Stimulated activated CD8-positive, alpha-beta memory T cell treated with anti-CD3 and anti-CD28 coated beads, Interleukin-4, amount 100 ng/mL, for 24 hours (primary cell): ENCODE results near the gene PRKCE.
"Not testable (repeated sequence)": the region's sequence is repeated elsewhere in the genome, so short reads cannot be mapped to it uniquely, and the experiment has no call there.

Experiments
- DNase-seq: peaks from one replicate; pipeline ENCODE4 v3.0.0-alpha.2; 2020; ENCODE audit warnings: low read depth

PRKCE gene

DNA sequence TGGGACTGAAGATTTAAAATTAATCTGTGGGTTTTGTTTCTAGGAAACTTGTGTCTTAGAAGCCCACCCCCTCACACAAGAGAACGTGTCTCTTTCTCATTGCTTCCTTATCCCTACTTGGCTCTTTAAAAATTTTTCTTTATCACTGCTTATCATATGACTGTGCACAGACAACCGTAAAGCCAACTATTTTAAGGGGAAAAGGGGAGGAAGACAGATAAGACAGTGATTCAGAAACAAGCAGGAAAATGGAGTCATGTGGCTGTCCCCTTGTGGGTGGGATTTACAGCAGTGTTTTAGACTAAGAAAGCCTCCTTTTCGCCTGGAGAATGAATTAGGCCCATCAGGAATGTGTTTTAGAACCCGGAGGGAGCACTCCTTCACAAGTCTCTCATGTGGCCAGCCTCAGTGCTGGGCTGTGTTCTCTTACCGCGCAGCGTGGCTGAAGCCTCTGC lies 17.6 kb downstream of the PRKCE start:
- DNase-seq, result no peak

DNA sequence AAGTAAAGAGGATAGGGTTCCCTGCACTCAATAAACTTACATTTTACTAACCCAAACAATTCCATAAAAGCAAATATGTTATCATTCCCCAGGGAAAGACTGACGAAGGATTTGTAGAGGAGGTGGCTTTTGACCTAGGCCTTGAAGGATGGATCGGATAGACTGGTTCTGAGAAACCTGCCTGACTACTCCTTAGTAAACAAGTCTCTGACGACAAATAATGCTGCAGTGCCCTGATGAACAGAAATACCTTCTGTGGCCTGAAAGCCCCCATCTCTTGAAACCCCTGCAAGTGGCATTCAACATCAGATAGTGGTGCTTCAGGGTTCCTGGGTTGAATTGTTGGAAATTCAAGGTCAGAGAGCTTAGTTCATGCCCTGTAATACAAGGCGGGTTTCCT lies 19.2 kb downstream of the PRKCE start:
- no peak for DNase-seq

- no peak for DNase-seq
Measured at GRCh38 chr2:45672138-45672537, 20.7 kb downstream of the PRKCE start.

- DNase-seq, result no peak
Measured at GRCh38 chr2:45674035-45674816, 22.8 kb downstream of the PRKCE start.

GRCh38 chr2:45675263-45675812 lies 23.9 kb downstream of the PRKCE start:
- no peak for DNase-seq

DNA sequence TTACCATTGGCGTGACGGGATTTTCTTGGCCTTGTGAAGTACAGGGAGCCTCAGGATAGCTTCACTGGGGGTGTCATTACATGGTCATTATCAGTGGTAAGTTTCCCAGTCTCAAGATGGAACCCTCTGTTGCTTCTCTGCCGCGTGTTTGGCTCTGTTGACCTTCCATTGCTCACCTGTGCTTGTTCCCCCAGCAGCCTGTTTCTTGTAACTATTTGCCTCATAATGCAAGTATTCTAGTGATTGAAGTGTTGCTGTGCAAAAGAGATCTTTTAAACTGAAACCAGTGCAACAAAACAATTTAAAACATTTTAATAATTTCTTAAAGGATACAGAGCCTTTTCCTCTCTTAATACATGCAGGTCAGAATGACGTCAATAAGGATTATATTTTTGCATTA lies 24.6 kb downstream of the PRKCE start:
- no peak for DNase-seq

DNA sequence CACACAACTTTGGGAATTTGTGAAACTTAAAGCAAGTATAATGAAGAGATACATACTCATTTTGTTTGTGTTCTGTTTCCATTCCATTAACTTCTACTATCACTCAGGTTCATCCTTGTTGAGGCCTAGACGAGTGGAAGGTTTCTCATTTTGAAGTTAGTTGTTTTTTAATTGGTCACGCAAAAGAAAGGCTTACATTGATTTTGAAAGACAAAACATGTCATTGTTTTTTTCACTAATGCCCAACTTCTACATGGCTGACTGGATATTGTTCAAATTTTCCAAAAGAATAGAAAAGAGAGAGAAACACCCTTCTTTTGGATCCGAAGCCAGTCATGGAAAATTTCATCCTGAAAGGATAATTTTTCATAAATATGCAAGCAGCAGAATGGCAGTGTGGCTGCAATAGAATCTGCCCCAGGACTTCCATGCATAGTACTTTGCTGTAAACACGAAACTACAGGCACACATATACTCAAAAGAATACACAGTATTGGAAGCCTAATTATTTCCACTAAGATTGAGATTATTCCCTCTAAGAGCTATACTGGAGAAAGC lies 27.4 kb downstream of the PRKCE start:
- DNase-seq, result no peak

GRCh38 chr2:45680351-45680967 lies 29.0 kb downstream of the PRKCE start:
- no peak for DNase-seq

DNA sequence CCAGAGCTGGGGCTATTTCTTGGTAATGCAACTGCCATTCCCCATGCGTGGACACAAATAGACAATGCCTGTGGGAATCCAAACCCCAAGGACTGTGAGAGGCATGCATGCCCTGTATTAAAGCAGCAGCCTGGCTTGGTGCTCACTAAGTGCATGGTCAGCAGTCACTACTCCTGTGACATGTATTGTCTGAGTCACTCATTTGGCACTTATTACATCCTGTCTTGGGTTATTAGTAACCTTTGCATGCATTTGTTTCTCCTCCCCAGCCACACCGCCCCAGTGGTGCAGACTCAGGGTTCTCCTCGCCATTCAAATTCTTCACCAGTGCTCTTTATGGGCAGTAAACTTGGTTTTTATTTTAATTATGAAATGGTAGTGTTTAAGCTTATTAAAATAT lies 30.2 kb downstream of the PRKCE start:
- DNase-seq, result no peak

DNA sequence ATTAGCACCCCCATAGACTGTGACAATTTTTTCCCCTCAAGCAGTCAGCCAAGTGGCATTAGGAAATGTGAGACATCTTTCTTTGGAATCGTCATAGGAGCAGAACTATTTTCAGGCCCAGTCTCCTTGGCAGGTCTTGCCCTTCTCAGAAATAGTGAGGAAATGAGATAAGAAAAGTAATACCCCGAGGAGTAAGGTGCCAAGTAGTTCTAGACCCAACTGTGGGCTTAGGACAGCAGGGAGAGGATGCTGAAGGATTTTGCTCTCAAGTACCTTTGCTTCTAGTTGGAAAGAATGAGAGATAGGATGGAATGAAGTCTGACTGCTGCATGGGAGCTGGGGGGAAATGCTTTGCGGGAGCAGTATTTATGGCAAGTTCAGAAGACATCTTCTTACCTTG lies 31.8 kb downstream of the PRKCE start:
- DNase-seq, result no peak

- DNase-seq, result no peak
Measured at GRCh38 chr2:45684756-45685155, 33.3 kb downstream of the PRKCE start.

DNA sequence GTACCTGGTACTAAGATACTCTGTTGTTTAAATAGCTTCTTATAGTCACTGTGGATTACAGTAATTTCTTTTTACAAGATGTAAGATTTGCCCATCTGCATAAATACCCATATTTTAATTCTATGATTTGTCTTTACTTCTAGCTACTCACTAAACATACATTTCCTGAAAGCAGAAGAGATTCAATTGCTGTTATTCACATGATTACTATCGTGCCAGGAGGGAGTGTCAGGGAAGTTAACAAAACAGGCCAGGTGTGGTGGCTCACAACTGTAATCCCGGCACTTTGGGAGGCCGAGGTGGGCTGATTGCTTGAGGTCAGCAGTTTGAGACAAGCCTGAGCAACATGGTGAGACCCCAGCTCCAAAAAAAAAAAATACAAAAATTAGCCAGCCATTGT lies 33.8 kb downstream of the PRKCE start:
- no peak for DNase-seq

GRCh38 chr2:45687964-45688363 lies 36.5 kb downstream of the PRKCE start:
- DNase-seq, result no peak

DNA sequence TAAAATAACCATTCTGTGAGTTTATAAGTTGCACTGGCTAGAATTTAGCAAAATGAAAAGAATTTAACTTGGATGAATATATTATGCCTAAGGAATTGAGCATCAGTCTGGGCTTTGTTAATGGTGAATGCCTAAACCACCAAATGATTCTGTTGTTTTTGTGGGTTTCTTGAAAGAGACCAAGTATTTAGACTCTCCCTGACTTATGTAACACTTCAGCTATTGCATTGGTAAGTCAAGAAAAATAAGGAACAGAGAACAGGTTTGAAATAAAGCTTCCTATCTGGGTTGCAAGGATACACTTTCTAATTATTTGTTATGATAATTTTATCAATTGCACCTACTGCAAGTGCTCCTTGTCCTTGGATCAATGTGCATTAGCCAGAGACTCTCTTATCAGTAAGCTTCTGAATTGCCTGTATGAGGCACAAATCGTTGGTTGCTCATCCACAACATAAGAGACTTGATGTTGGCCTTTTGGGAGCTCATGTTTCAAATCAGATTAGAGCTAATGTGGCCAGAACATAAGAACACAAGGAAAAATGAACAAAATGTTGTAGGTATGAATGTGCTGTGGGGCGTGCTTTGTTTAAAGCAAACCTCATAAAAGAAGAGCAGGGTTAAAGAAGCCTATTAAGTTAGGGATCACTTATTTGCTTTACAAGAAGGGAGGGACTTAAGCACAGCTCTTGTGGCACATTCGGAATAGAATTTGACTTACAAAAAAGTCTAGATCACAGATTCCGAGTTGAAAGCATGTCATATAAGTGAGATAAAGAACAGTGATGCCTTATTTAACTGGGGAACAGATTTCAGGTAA lies 37.2 kb downstream of the PRKCE start:
- no peak for DNase-seq

DNA sequence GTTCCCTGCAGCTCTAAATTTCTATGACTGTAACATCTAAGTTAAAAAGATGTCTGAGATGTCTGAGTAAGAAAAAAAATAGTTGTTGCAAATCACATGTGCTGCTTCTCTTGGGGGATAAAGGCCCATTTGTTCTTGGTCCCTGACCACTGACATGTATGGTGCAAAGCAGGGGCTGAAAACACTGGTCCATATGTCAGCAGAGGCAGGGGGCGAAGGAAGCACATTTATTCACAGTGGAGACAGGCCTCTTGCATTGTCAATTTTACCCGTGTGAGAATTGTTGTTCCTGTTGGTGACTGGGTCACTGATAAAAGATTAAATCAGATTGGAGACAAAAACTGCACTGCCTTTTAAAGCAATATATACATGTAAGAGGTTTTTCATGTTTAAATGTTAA lies 38.8 kb downstream of the PRKCE start:
- no peak for DNase-seq

DNA sequence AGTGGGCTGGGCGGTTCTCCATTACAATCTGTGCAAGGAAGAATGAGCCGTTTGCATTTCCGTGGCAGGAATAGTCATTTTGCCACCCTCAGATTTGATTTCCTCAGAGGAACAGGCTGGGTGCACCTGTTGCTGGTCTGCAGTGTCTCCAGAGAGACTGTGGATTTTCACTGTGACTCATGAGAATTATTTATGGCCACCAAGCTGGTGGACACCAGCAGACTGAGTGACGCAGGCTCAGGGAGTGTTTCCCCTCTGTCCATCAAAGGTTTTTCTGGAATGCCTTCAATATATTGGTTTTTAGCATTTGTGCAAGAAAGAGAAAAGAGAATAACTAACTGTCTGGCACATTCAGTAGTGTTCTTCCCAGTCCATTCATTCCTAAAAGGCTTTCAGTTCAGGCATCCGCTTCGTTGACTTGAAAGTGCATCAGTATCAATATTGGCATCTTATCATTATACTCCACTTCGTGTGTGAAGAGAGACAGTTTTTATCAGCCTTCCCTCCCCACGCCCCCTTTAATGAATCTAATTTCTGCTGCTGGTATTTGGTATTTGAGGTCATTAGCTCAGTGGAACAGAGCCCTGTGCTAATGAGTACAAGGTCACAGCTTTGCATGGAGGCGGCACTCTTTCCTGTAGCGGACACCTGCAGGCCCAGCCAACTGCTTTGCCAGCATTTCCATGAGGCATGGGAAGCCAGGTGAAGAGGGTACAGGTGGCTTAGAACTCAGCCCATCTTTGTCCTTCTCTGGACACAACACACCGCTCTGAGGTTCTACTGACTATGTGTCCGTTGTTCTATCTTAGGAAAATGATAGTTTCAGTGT lies 39.9 kb downstream of the PRKCE start:
- DNase-seq, result no peak

DNA sequence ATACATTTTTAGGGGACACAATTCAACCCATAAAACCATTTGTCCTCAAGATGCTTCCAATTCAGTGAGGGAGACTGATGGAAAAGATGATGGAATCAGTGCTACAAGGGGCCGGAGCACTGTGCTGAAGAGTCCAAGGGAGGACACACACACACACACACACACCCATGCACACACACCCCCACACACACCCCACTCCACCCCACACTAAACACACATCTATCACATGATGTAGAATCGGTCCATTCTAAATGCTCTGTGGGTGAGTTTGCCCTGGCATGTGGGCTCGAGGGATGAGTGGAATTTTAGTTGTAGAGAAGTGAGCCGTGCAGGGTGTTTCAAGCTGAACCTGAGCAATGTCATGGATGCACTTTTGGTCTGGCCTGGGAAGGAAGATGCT lies 41.1 kb downstream of the PRKCE start:
- DNase-seq, result no peak

DNA sequence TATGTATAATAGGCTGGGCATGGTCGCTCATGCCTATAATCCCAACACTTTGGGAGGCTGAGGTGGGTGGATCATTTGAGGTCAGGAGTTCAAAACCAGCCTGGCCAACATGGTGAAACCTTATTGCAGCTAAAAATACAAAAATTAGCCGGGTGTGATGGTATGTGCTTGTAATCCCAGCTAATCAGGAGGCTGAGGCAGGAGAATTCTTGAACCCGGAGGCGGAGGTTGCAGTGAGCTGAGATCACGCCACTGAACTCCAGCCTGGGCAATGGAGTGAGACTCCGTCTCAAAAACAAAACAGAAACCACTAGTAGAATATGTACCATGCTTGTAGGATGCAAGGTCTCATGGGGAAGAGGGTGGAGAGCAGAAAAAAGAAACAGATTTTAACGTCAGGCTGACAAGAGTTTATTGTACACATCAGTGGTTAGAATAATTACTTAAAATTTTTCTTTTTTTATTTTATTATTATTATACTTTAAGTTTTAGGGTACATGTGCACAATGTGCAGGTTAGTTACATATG lies 44.1 kb downstream of the PRKCE start:
- DNase-seq, result not testable (repeated sequence)

GRCh38 chr2:45696708-45697107 lies 45.2 kb downstream of the PRKCE start:
- DNase-seq, result no peak

DNA sequence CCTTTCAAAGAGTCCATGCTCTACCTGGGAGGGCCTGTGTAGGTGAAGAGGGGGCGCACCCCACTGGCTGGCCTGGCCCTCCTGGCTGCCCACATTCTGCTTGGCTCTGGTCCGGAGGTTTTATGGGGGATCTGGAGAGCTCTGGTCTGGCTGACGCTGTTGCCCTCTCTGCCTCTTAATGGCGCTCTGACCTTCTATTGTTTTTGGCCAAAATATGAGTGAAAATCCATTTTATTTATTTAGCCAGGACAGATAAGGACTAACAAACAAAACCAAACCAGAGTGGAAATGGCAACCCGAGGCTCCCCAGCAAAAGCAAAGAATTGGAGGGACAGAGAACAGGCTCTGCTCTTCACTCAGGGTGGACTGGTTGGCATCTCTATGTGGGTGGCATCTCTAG lies 45.7 kb downstream of the PRKCE start:
- DNase-seq, result no peak

- no peak for DNase-seq
Measured at GRCh38 chr2:45698554-45698953, 47.1 kb downstream of the PRKCE start.
